PFSK-1 (cell line): ENCODE results near the gene TNS3.

Source experiments
- FOXP2 ChIP-seq: optimal IDR thresholded peaks from 2 replicates; pipeline ENCODE3; 2011; ENCODE audit warnings: borderline replicate concordance, control low read depth, inconsistent platforms; ENCODE audit not compliant: insufficient read depth; ENCODE audit errors: extremely low read length, extremely low read depth
- POLR2AphosphoS5 ChIP-seq: IDR thresholded peaks from 2 replicates; pipeline ENCODE4 v1.6.1; 2012; ENCODE audit warnings: low read depth, mild to moderate bottlenecking, control low read depth, low read length, moderate library complexity
- SIN3A ChIP-seq: IDR thresholded peaks from 2 replicates; pipeline ENCODE4 v1.6.1; 2012; ENCODE audit warnings: mild to moderate bottlenecking, low read length, moderate library complexity, borderline replicate concordance; ENCODE audit not compliant: insufficient read depth
- TAF1 ChIP-seq: IDR thresholded peaks from 2 replicates; pipeline ENCODE4 v1.6.1; 2012; ENCODE audit warnings: low read length, control low read depth, borderline replicate concordance; ENCODE audit not compliant: insufficient read depth
- TF ChIP-seq, protein P1 (sequence below), 2 experiments: IDR thresholded peaks; 2 replicates each; pipeline versions ENCODE4 v1.6.1 to v1.8.0; 2011 to 2012; ENCODE audit warnings: low read depth in 2 of 2, low read length in 2 of 2, control low read depth in 1 of 2, inconsistent platforms in 1 of 2, mild to moderate bottlenecking in 1 of 2, moderate library complexity in 1 of 2; ENCODE audit not compliant: insufficient read depth in 1 of 2

Gene TNS3

GRCh38 chr7:47413526-47414341, 168.2 kb downstream of the TNS3 start:
- TF ChIP-seq POLR2AphosphoS5 (no peak), SIN3A (no peak), FOXP2 (no peak), TAF1 (no peak)
- TF ChIP-seq, protein P1, sequence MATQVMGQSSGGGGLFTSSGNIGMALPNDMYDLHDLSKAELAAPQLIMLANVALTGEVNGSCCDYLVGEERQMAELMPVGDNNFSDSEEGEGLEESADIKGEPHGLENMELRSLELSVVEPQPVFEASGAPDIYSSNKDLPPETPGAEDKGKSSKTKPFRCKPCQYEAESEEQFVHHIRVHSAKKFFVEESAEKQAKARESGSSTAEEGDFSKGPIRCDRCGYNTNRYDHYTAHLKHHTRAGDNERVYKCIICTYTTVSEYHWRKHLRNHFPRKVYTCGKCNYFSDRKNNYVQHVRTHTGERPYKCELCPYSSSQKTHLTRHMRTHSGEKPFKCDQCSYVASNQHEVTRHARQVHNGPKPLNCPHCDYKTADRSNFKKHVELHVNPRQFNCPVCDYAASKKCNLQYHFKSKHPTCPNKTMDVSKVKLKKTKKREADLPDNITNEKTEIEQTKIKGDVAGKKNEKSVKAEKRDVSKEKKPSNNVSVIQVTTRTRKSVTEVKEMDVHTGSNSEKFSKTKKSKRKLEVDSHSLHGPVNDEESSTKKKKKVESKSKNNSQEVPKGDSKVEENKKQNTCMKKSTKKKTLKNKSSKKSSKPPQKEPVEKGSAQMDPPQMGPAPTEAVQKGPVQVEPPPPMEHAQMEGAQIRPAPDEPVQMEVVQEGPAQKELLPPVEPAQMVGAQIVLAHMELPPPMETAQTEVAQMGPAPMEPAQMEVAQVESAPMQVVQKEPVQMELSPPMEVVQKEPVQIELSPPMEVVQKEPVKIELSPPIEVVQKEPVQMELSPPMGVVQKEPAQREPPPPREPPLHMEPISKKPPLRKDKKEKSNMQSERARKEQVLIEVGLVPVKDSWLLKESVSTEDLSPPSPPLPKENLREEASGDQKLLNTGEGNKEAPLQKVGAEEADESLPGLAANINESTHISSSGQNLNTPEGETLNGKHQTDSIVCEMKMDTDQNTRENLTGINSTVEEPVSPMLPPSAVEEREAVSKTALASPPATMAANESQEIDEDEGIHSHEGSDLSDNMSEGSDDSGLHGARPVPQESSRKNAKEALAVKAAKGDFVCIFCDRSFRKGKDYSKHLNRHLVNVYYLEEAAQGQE (IDR thresholded peaks at IDR 0.05; ENCODE audit: insufficient read depth in 1 of 2, low read depth in 2 of 2, low read length in 2 of 2), result no peak

DNA sequence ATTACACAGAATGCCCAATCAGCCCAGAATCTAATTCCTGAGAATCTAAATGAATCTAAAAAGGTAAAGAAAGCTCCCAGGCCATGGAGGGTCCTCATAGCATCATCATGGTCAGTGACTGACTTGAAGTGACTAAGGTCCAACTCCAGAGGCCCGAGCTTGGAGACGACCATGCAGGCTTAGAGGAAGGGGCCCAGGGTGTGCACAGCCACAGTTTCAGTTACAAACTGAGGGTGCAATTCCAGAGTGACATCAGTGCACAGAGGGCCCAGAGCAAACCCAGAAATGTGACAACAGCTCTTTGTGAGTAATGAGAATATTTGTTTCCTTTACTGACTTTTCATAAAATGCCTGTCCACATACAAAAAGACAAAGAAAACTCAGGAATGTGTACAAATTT, 170.0 kb downstream of the TNS3 start:
- TF ChIP-seq FOXP2 (no peak), POLR2AphosphoS5 (no peak), TAF1 (no peak), SIN3A (no peak)
- TF ChIP-seq, protein P1 (IDR thresholded peaks at IDR 0.05; ENCODE audit: insufficient read depth in 1 of 2, low read depth in 2 of 2, low read length in 2 of 2), result no peak

GRCh38 chr7:47411281-47411869, 170.5 kb downstream of the TNS3 start:
- no peak for TF ChIP-seq POLR2AphosphoS5
- TF ChIP-seq SIN3A, result no peak
- TF ChIP-seq, protein P1 (IDR thresholded peaks at IDR 0.05; ENCODE audit: insufficient read depth in 1 of 2, low read depth in 2 of 2, low read length in 2 of 2), result no peak
- TF ChIP-seq FOXP2, result no peak
- TF ChIP-seq TAF1, result no peak

- TF ChIP-seq TAF1, result no peak
These were observed 173.2 kb downstream of the TNS3 start for GRCh38 chr7:47408675-47409074.

GRCh38 chr7:47407821-47408674, 173.9 kb downstream of the TNS3 start:
- no peak for TF ChIP-seq FOXP2
- TF ChIP-seq TAF1, result no peak
- TF ChIP-seq, protein P1 (IDR thresholded peaks at IDR 0.05; ENCODE audit: insufficient read depth in 1 of 2, low read depth in 2 of 2, low read length in 2 of 2), result no peak
